ENCODE measurements around the gene ADAMTS17.

Gene ADAMTS17

DNA sequence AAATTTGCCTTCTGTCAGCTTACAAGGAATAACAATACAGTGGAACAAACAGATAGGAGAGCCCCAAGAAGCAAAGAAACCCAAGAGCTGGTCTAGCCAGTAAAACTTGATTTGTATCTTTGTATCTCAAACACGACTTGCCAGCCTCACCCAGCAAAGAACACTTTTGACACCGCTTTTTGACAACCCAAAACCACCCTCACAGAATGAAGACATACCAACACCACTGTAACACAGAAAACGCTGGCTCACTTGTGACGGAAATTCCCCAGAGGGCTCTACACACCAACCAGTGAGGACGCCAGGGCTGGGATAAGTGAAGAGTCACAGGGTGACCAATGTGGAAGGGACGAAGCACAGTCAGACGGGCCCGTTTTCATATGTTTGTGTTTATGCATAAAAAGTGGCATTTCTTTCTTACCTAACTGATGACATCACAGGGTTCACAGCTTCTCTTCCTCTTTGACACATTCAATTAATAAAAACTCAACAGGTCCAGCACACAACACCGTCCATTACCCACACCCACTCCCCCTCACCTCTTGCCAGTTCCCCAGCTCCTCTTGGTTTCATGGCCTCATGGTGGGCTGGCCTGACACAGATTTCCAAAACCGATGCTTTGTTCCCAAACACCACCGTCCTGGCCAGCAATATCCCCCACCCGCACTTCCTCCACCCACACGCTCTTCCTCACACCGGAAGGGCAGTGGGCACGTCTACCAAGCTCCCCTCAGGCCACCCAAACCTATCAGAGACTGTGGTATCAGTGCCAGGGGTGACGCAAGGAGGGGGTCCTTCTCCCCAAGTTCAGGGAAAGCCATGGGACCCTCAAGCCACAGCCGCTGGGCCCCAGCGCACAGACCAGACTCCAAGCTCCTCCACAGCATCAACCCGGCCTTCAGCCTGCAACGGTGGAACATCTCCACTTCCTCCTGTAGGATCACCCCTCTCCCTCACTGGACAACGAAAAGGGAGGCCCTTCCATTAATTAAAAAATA lies 94.2 kb downstream of the ADAMTS17 start:
- DNase-seq: no peak

DNA sequence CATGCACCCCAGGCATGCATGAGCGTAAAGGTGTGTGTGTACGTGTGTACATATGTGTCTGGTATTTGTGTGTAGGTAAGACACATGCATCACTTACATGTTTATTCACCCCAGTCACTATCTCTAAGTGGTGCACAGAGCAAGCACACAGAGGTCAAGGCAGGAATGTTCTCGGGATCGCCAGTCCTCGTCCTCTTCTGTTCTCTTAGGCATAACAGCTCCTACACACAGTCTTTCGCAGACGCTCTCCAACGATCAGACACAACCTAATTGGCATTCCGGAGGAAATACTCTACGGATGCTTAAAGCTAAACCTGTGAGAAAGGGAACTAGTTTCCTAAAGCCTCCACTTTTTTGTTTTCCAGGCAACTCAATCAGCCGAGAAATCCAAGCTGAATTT lies 95.9 kb downstream of the ADAMTS17 start:
- no peak for DNase-seq

- no peak for DNase-seq
These were observed 96.3 kb downstream of the ADAMTS17 start for GRCh38 chr15:100245487-100245820.

DNA sequence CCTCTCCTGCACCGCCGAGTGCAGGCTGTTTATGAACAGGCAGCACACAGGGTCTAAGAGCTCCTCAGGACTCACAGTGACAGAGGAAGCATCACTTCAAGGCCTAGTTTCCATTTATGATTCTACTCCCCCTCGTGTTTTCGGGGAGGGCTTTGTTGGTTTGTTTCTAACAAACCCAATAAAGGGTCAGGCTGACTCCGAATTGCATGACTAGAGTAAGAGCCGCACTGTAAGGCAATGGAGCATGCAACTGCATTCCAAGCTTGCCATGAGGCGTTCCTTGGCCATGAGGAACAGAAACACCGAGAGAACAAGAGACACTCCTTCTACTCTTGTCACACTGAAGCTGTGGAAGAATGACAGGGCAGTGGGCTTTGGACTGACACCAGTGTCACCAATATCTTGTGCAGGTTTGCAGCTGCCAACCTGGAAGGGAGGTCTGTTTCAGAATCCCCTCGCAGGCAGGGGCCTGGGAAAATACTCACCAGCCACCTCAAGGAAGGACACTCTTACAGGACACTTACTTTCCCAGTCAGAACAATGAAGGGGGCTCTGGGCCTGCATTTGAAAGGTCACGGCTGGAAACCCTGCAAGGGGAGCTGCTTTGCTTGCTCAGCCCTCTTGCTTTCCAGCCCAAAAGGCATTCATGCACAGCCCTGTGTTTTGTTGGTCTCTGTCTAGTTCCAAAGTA lies 96.8 kb downstream of the ADAMTS17 start:
- no peak for DNase-seq

DNA sequence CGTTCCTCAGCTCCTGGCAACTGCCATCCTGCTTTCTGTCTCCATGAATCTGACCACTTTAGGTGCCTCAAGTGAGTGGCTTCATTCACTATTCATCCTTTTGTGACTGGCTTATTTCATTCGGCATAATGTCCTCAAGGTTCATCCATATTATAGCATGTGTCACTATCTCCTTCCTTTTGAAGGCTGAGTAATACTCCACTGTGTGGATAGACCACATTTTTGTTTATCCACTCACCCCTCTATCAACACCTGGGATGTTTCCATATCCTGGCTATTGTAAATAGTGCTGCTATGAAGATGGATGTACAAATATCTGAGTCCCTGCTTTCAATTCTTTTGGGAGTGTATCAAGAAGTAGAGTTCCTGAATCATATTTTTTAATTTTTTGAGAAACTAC lies 98.8 kb downstream of the ADAMTS17 start:
- no peak for DNase-seq

GRCh38 chr15:100241572-100242482 lies 99.9 kb downstream of the ADAMTS17 start:
- no peak for DNase-seq

GRCh38 chr15:100236981-100237720 lies 104.6 kb downstream of the ADAMTS17 start:
- DNase-seq: no peak

GRCh38 chr15:100235030-100235617 lies 106.7 kb downstream of the ADAMTS17 start:
- no peak for DNase-seq

DNA sequence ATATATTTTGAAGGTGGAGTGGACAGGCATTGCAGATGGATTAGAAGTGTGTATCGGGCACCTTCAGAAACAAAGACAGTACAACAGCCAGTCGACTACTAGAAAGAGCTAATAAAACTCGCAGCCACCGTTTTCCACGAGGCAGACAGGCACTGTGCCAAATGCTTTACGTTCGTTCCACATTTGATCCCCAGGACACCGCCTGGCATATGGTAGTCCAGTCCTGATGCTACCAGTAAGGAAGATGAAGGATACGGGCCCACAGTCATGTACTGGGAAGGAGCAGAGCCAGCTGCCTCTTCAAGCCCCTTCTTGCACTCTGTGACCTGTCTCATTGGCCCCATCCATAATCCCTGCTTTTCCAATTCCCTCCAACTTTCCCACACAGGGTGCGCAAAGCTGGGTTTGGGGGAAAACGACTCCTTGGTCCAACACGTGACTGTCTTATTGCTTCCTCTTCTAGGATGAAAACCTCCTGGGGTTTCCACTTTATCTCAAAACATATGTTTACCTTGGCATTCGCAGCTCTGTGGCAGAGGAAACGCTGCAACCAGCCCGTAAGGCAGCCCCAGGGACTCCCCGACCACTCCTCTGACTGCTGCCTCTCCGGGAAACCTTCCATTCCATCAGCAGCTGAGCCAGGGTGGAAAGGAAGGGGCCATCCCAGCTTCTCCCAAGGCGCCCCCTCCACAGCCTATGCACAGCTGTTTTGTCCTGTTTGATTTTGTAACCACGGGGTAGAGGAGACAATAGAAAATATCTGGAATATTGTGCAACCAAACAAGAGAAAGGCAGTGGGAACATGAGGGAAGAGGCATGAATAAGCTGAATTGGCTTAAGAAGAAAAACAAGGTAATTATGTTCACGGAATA lies 107.4 kb downstream of the ADAMTS17 start:
- DNase-seq: no peak

DNA sequence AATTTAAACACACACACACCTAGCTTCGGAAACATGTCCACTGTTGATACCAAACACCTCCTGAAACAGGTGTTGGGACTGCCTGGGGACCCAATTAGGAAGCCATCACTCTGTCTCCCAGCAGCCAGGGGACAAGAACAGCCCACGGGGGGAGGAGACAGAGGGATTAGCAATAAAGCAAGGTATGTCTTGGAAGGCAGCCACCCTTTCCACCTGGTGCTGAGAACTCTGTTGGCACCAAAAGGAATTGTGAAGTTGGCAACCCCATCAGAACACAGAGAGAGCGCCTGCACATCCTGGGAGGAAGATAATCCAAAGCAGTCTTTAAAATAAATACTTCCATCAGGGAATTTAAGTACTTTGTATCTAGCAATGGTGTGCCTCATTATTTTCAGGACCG lies 111.0 kb downstream of the ADAMTS17 start:
- no peak for DNase-seq

- DNase-seq: no peak
These were observed 112.3 kb downstream of the ADAMTS17 start for GRCh38 chr15:100229181-100230163.

- no peak for DNase-seq
These were observed 114.0 kb downstream of the ADAMTS17 start for GRCh38 chr15:100227781-100228180.

DNA sequence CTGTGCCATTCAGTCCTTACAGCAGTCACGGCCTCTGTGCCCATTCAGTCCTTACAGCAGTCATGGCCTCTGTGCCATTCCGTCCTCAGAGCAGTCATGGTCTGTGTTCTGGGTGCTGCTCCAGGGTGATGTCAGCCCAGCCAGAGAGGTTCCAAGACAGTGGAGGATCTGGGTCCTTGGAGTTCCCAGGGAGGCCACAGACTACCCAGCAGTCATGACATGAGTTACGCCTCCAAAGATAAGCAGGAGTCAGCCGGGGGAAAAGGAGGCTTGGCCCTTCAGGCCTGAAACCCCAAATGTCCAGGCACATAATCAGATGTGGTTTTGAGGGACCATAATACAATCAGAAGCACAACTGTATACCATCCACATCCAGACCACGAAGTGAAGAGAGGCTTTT lies 115.7 kb downstream of the ADAMTS17 start:
- DNase-seq: no peak

GRCh38 chr15:100224206-100225185 lies 117.3 kb downstream of the ADAMTS17 start:
- DNase-seq: no peak

GRCh38 chr15:100222349-100222715 lies 119.4 kb downstream of the ADAMTS17 start:
- no peak for DNase-seq

DNA sequence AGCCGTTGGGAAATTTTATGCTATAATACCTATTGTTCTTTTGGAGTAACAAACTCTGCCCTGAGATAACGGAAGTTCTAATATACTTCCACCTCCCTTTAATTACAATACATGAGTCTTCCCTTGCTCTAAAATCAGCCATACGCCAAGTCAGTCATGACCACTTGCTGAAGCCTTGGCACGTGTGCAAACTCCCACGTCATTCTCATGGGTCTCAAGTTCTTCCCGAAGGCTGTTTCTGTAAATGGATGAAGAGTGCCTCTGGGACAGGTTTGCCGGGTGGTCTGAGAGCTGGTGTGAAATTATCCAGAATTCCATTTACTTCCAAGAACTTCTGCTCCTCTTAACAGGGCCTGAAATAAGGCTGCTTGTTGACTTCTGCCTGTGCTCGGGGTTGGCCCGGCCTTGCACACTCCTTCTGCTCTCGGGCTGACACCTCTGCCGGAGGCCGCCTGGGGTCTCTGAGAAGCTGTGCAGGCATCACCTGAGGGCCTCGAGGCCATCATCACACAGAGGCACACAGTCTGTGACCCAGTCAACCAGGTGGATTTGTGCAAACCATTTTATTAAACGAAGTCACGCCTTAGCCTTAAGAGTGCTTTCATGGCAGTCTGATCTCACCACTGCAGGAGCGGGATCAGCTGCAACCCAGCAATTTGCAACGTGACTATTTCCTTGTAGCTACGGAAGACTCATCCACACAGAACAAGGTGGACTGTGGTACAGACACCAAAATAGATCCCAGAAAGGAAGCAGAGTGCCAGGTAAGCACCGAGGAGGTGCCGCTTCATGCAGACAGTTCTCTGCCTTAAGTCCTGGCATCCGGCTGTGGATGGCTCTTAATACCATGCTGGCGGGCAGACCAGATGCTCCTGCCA lies 120.1 kb downstream of the ADAMTS17 start:
- DNase-seq: no peak

DNA sequence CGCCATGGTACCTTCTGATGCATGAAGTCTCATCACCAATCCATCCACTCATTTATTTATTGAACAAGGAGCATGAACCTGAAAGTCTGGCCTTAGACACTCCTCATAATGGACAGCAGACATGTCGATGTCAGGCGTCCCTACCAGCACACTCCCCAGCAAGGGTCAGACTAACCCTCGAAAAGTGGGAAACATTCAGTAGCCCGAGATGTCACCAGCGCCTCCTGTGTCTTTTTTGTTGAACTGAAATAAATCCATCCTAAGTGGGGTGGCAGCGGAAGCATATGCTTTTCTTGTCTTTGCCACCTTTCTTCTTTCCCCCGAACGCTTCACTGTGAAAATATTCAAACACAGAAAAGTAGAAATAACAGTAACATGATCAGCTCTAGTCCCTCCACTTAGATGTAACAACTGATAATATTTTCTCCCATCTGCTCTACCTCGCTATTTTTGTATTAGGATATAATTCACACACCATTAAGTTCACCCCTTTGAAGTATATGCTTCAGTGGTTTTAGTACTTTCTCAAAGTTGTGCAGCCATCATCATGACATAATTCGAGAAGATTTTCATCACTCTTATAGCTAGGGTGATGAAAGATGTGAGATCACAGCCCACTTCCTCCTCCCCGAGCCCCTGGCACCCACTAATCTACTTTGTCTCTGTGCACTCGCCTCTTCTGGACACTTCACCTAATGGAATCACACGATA lies 121.6 kb downstream of the ADAMTS17 start:
- DNase-seq: no peak
